Measurements from ENCODE around the gene ZNF311. TPM values are rescaled to one million over a fixed set of nuclear protein-coding genes. Genes with fewer than 3 reads are reported as not detected.

ZNF311 gene
- total and polyA plus RNA-seq, 9 of the 15 experiments (the other 6 are each of a cell fraction or from before 2014, with no cell fraction given), result 5.1 to 10.0 (median 7.5) TPM

- TF ChIP-seq ZBTB34 (CRISPR knock-in tag; IDR thresholded peaks at IDR 0.05) (no peak), SUPT5H (IDR thresholded peaks at IDR 0.05) (peak; percentile 84), USF1 (CRISPR knock-in tag; IDR thresholded peaks at IDR 0.05) (peak; percentile 66), SP2 (IDR thresholded peaks at IDR 0.05; ENCODE audit: extremely low read depth, low read depth, low read length, poor library complexity, severe bottlenecking) (no peak), POLR2AphosphoS2 (IDR thresholded peaks at IDR 0.05; ENCODE audit: low read length) (no peak), ZNF639 (CRISPR knock-in tag; conservative IDR thresholded peaks at IDR 0.05 in 1 of 2, IDR thresholded peaks at IDR 0.05 in 1 of 2) (peak in 1 of 2 experiments; percentile 47; a peak in 1 of 4 replicates), NR2F6 (CRISPR knock-in tag; IDR thresholded peaks at IDR 0.05) (peak; percentile 69; the same call in 1 of the 2 replicates), SMARCB1 (IDR thresholded peaks at IDR 0.05; ENCODE audit: insufficient read length, low read depth) (peak; percentile 21), ETS2 (tag; IDR thresholded peaks at IDR 0.05; ENCODE audit: borderline replicate concordance, poor library complexity, severe bottlenecking) (no peak), FOXJ2 (tag; IDR thresholded peaks at IDR 0.05) (0 out of 2 replicates have a peak, but pooled peaks have one; percentile 50), SREBF2 (CRISPR knock-in tag; IDR thresholded peaks at IDR 0.05) (no peak), UBTF (IDR thresholded peaks at IDR 0.05; ENCODE audit: borderline replicate concordance in 1 of 2, low read depth in 2 of 2, low read length in 2 of 2) (peak in 1 of 2 experiments; percentile 61; a peak in 1 of 4 replicates), USF2 (CRISPR knock-in tag; IDR thresholded peaks at IDR 0.05) (no peak), PHF20 (IDR thresholded peaks at IDR 0.05; ENCODE audit: partially characterized antibody) (no peak), PKNOX1 (IDR thresholded peaks at IDR 0.05) (peak; percentile 97), HES1 (IDR thresholded peaks at IDR 0.05; ENCODE audit: low read depth) (peak; percentile 60), SMC3 (conservative IDR thresholded peaks at IDR 0.05; ENCODE audit: insufficient read depth, low read depth, low read length) (peak; percentile 61; the same call in 1 of the 2 replicates)
Observed at GRCh38 chr6:28980852-28981430, 24.2 kb downstream of the ZNF311 start (continued).
